Left forelimb (tissue), 1 donor: ENCODE measurements around the gene PREB.
"Not testable (repeated sequence)": the region's sequence is repeated elsewhere in the genome, so short reads cannot be mapped to it uniquely, and the experiment has no call there.

Experiments used
- DNase-seq: peaks from one replicate; pipeline ENCODE4 v3.0.0-alpha.2; 2018; ENCODE audit warnings: low spot score

Gene PREB

DNA sequence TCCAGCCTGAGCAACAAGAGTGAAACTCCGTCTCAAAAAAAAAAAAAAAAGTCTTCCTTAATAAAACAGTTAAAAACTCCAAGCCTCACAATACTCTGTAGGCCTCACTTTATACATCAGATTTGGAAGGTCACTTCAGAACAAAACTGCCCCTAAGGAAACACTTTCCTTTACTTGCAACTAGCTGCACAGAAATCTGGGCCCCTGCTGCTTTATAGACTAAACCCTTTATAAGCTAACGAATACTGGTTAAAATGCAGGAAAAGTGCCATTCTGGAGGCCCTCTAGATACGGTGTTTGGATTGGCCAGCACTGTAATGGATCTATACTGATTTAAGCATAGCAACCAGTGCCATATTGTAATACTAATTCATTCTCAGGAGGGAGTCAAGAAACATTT is 9.3 kb downstream of the PREB start:
- no peak for DNase-seq

DNA sequence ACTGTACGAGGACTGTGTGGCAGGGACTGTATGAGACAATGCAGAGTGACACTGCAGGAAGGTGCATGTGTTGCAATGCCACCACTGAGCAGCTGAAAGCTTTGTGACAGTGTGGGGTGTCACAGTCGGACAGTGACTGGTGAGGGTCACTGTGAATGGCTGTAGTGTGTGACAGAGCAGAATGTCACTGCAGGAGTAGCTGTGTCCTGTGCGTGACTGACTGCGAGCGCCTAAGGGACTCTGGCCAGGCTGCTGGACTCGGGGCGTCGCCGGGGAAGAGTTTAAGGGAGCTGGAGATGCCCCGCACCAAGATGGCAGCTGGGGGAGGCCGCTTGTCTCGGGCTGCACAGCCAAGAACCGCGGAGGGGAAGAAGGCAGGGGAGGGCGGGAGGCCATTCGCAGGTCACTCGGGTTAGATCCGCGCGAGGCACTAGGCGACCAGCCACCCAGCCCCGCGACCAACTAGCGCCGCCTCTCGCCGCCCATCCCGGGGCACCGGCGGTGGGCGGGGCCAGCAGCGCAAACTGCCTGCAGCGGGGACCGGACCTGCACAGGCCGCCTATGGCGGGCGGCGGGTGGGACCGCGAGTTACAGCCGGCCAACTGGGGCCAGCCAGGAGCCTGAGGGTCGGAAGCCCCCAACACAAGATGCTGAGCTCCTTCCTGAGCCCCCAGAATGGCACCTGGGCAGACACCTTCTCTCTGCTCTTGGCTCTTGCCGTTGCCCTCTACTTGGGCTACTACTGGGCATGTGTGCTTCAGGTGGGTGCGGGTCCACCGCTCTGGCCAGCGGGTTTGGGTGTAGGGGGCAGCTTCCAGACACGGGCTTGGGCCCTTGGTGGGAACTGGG is 10.9 kb downstream of the PREB start, which contains the start of gene ABHD1:
TSS of gene ABHD1 (plus strand) at position 514 of the 849 bp plus-strand sequence. CDS start at position 648, 134 bp downstream.
- DNase-seq, result no peak

DNA sequence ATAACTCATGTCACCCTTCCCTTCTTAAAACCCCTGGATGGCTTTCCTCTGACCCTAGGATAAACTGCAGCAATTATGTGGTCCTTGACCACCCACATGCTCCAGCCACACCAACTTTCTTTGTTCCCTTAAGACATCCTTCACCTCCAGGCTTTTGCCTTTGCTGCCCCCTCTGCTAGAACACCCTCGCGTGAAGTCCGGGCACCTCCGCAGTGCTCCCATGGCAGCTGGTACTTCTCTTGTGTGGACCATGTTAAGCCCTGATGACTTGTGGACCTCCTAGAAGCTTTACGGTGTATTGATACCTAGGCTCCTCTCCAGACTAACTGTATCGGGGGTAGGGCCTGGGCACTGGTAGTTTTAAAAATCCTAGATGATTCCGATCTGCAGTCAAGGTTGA is 11.6 kb downstream of the PREB start:
- DNase-seq, result peak; percentile 31

DNA sequence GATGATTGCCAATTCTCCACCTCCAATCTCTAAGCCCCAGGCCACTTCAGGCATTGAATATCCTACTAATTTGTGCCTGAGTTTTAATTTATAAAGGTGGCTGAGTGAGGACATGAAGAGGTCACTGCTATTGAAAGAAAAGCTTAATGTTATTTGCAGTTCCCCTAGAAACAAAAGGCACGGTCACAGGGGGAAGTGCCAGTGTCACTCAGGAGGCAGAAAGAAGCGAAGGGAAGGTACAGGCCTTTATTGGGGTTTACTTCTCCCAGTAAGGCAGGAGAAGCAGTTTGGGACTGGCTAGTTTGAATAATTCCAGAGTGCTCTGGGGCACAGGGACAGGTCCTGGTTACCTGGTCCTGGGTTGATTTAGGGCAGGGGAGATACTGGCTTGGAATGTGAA is 12.5 kb downstream of the PREB start:
- DNase-seq, result peak; percentile 17

- not testable (repeated sequence) for DNase-seq
Measured at GRCh38 chr2:27119330-27119670, 15.1 kb downstream of the PREB start.

DNA sequence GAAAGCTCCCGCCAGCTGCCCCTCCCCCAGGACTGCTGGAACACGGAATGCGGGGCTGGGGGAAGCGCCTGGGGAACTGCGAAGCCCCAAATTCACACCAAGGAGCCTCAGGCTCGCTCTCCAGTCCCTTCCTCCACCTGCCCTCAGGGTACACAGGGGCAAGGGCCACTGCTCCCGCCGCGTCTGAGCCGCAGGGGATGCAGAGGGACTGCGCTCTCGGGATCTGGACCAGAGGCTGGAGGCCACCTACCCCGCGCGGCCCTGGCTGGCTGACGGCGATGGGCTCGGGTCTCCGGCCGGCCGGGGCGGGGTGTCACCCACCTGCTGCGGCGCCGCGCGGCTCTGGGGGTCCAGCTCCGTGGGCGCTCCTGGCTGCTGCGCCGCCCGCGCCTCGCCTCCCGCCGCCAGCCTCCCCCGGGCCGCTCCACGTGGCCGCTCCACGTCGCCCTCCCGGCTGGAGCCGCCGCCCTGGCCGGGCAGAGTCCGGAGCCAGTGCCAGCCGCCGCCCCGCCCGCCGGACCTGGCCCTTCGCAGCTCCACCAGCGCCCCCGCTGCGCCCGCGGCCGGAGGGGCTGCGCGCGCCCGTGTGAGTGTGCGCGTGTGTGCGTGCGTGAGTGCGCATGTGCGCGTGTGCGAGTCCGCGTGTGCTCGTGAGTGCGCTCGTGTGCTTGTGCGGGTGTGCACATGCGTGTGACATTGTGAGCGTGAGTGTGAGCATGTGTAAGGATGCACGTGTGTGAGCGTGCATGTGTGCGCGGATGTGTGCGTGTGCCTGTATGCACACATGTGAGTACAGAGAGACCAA is 15.7 kb downstream of the PREB start, which contains the start of gene CGREF1:
TSS of gene CGREF1 (minus strand) at position 604 of the 805 bp plus-strand sequence. CDS start 14,762 bp downstream, outside the sequence.
- DNase-seq, result no peak

DNA sequence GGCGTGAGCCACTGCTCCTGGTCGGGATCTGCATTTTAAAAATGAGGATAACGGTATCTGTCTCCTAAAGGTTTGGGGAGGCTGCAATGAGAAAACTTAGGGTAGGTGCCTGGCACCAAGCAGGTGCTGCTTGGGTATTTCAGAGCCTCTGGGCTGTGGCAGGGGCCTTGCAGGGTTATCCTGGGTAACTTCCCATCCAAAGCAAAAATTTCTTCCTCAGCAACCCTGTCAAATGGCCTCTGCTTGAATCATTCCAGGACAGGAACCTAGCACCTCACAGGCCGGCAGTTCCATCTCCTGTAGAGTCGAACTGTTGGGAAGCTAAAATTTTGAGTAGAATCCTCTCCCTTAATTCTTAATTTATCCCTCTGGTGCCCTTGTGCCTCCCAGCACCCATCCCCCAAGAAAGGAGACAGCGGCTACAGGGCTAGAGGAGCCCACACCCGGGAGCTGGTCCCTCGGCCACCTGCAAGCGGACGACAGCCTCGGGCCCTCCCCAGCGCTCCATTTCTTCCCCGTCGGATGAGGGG is 16.4 kb downstream of the PREB start:
- no peak for DNase-seq

DNA sequence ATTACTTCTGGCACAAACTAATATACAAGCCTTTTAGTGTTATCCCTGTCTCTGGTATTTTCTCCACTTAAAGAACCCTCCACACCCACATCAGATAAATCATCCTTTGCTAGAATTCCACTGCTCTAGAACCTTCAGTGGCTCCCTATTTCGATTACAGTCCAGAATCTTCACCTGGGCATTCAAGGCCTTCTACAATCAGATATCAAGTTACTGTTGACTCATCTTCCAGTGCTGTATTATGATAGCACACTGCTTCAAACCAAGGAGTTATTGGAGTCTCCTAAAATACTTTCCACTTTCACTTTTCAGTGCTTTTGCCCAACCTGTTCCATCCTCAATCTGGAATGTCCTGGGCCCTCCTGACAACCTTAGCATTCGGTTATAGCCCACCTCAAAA is 18.9 kb downstream of the PREB start:
- no peak for DNase-seq

GRCh38 chr2:27111392-27112078 is 22.9 kb downstream of the PREB start:
- not testable (repeated sequence) for DNase-seq

DNA sequence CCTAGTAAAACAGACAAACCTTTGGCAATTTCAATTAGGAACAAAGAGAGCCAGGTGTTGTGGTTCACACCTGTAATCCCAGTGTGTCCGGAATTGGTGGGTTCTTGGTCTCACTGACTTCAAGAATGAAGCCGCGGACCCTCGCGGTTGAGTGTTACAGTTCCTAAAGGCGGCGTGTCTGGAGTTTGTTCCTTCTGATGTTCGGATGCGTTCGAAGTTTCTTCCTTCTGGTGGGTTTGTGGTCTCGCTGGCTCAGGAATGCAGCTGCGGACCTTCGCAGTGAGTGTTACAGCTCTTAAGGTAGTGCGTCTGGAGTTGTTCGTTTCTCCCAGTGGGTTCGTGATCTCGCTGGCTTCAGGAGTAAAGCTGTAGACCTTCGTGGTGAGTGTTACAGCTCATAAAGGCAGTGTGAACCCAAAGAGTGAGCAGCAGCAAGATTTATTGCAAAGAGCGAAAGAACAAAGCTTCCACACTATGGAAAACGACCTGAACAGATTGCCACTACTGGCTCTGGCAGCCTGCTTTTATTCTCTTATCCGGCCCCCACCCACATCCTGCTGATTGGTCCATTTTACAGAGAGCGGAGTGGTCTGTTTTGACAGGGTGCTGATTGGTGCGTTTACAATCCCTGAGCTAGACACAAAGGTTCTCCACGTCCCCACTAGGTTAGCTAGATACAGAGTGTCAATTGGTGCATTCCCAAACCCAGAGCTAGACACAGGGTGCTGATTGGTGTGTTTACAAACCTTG is 23.7 kb downstream of the PREB start:
- DNase-seq, result not testable (repeated sequence)

- no peak for DNase-seq
Measured at GRCh38 chr2:27109083-27109482, 25.4 kb downstream of the PREB start.

DNA sequence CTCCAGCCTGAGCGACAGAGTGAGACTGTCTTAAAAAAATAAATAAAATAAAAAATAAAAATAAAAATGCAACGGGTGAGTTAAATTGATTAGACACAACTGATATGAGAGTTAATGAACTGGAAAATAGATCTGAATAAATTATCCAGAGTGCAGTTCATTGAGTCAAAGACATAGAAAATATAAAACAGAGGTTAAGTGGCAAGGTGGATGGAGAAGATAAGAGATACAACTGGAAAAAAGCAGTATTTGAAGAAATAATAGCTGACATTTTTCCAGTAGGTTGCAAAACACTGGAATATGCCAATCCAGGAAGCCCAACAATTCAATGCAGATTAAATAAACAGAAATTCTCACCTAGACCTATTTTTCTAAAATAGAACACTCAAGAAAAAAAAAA is 26.2 kb downstream of the PREB start:
- DNase-seq, result no peak

GRCh38 chr2:27105981-27106380 is 28.5 kb downstream of the PREB start:
- no peak for DNase-seq

GRCh38 chr2:27102329-27102728 is 32.1 kb downstream of the PREB start:
- DNase-seq, result no peak

DNA sequence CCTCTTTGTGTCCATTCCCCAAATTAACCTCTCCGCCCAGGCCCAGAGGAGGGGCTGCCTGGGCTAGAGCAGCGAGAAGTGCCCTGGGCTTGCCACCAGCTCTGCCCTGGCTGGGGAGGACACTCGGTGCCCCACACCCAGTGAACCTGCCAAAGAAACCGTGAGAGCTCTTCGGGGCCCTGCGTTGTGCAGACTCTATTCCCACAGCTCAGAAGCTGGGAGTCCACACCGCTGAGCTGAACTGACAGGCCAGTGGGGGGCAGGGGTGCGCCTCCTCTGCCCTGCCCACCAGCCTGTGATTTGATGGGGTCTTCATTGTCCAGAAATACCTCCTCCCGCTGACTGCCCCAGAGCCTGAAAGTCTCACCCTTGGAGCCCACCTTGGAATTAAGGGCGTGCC is 34.4 kb downstream of the PREB start:
- no peak for DNase-seq

DNA sequence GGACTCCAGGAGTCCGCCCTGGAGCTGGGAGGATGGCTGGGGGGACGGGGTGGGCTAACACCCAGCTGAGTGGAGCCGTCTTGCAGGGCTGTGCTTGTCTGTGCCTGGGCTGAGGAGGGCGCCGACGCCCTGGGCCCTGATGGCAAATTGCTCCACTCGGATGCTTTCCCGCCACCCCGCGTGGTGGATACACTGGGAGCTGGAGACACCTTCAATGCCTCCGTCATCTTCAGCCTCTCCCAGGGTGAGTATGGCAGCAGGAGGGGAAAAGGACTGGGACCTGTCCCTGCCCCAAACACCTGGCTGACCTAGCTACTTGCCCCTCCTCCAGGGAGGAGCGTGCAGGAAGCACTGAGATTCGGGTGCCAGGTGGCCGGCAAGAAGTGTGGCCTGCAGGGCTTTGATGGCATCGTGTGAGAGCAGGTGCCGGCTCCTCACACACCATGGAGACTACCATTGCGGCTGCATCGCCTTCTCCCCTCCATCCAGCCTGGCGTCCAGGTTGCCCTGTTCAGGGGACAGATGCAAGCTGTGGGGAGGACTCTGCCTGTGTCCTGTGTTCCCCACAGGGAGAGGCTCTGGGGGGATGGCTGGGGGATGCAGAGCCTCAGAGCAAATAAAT is 35.0 kb downstream of the PREB start:
- no peak for DNase-seq

GRCh38 chr2:27097341-27097740 is 37.1 kb downstream of the PREB start:
- no peak for DNase-seq

GRCh38 chr2:27096748-27097297 is 37.6 kb downstream of the PREB start:
- no peak for DNase-seq

DNA sequence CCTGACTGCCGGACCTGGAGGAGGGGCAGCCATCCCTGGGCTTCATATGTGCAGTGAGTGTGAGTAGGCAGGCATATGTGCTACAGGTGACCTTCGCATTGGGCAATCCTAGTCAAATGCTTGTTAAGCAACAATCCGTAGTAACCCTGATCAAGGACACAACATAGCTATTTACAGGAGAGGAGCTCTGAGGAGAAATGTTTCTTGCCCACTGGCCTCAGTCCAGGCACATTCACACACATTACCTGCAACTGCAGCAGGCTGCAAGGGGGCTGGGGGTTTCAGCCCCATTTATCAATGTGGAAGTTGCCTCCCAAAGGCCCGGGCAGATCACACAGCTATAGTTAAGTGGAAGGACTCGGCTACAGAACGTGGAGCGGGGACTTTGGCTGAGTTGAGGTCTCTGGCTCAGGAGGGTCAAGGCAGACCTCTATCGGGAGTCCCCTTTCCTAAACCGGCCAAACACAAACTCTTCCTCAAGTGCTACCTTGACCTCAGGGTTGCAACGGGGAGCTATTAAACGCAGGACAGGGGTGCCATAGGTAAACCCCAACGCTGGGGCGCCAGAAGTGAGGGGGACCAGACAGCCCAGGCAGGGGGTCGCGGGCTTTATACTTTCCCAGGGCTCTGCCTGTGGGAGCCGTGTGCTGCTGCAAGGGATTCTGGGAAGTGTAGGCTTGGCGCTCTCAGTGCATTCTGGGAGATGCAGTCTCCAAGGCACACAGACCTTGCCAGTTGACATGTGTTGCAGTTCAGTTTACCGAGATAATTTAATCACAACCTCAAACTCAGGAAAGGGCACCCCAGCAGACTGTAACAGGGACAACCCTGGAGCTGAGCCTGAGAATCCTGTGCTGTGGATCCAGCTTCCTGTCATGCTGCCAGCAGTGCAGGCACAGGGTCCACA is 38.4 kb downstream of the PREB start:
- DNase-seq, result no peak

DNA sequence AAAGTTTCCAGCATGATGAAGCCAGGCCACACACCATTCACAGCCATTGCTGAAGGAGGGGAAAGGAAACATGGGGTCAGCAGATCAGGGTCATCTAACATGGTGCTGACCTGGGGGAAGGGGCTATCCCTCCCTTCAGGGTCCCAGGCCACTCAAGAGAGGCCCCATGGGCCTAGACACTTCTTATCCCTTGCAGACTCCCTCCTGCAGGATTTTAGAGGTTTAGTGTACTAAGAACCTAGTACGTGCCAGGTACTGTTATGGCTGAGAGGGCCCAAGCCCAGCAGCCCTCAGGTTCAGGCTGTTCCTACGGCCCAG is 39.0 kb downstream of the PREB start:
- DNase-seq, result no peak
